ENCODE results near the gene PPP4R4. TPM values are rescaled to one million over a fixed set of nuclear protein-coding genes. Genes with fewer than 3 reads are reported as not detected.

PPP4R4 gene
- total RNA-seq, 1 experiment from 2014 or later, result 3.9 TPM

DNA sequence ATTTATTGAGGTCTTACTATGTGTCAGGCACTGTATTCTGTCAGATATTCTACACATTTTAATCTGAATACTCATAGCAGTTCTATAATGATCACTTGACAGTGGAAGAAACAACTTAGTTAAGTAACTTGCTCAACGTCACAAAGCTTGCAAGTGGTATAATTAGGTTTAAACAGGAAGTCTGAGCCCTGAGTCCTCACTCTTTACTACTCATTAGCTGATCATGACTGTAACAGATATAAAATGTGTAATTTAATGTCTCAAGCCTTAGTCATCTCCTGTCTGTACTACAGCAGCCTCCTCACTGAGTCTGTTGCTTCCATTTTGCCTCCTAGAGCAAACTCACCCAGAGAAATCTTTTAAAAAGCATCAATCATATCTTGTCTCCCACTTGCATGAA is 38.9 kb downstream of the PPP4R4 start:
- Histone ChIP-seq H3K4me1 (ENCODE audit: insufficient read depth, low read length) (no peaks in the 10 kb centered on the region), H2AK5ac (ENCODE audit: insufficient read length, low read length) (no peak overlapping the region), H3K14ac (ENCODE audit: insufficient read depth, low read length) (no peak overlapping the region), H3K18ac (ENCODE audit: insufficient read length, low read depth, low read length) (no peak overlapping the region), H3K79me1 (ENCODE audit: insufficient read depth, low read depth, low read length, poor library complexity, severe bottlenecking) (no peaks in the 10 kb centered on the region), H3K56ac (ENCODE audit: insufficient read length, low read depth, low read length) (no peak overlapping the region), H2BK12ac (ENCODE audit: insufficient read length, low read depth, low read length) (no peak overlapping the region), H3K27ac (ENCODE audit: insufficient read length, low read depth, low read length) (no peak overlapping the region), H4K8ac (replicated peaks; ENCODE audit: insufficient read length, low read depth, low read length) (no peak overlapping the region), H3K9me3 (ENCODE audit: control insufficient read depth, low read depth, low read length) (peaks cover 5% of the 10 kb centered on the region), H2BK5ac (ENCODE audit: insufficient read length, low read length) (no peak overlapping the region), H2BK20ac (ENCODE audit: low read depth, low read length, poor library complexity, severe bottlenecking) (no peak overlapping the region), H3T11ph (ENCODE audit: low read length) (no peak overlapping the region), H4K91ac (ENCODE audit: insufficient read length, low read depth, low read length) (no peak overlapping the region), H4K20me1 (ENCODE audit: control insufficient read depth, insufficient read depth, insufficient read length) (no peaks in the 10 kb centered on the region), H4K5ac (ENCODE audit: insufficient read length, low read depth, low read length) (no peak overlapping the region), H2AFZ (ENCODE audit: low read length) (no peak overlapping the region), H3K4ac (ENCODE audit: low read depth, low read length) (no peak overlapping the region), H3K79me2 (ENCODE audit: insufficient read depth, low read length) (no peaks in the 10 kb centered on the region), H2BK15ac (ENCODE audit: low read depth, low read length) (no peak overlapping the region), H3K23me2 (ENCODE audit: insufficient read length, low read depth, low read length, poor library complexity, severe bottlenecking) (no peaks in the 10 kb centered on the region), H3K9ac (ENCODE audit: extremely low read depth, insufficient read length, low read length) (no peak overlapping the region), H3K27me3 (ENCODE audit: insufficient read depth, low read length) (no peaks in the 10 kb centered on the region), H2BK120ac (ENCODE audit: low read depth, low read length, poor library complexity, severe bottlenecking) (no peak overlapping the region), H3K23ac (ENCODE audit: insufficient read length, low read depth, low read length) (no peak overlapping the region), H3K4me2 (ENCODE audit: insufficient read depth, insufficient read length, low read length) (no peak overlapping the region)
- no peak for DNase-seq
- Mint-ChIP-seq H3K27ac (no peak overlapping the region), H3K36me3 (ENCODE audit: insufficient read depth in 1 of 3, low read depth in 3 of 3) (peaks cover 6 to 13% (median 12%) of the 10 kb centered on the region in 3 experiments), H3K4me1 (peaks cover 8% of the 10 kb centered on the region in 2 experiments), H3K27me3 (ENCODE audit: low read depth) (no peaks in the 10 kb centered on the region), H3K4me3 (no peak overlapping the region), H3K9me3 (peaks cover 4 to 9% of the 10 kb centered on the region in 2 experiments; a peak in 4 of 5 replicates)
- WGBS (ENCODE audit: extremely low coverage, insufficient read length, low lambda C conversion rate), result no CpG with 5 or more reads among the region's 1 CpG
- no peak for TF ChIP-seq CTCF (conservative IDR thresholded peaks at IDR 0.05)
